Astrocyte (in vitro differentiated cells and primary cell): ENCODE results near the gene PRM2.

Experiments used
- CTCF ChIP-seq: IDR thresholded peaks from 2 replicates; pipeline ENCODE4 v1.5.1; 2011; ENCODE audit warnings: low read depth, mild to moderate bottlenecking, inconsistent platforms, low read length, moderate library complexity; ENCODE audit not compliant: insufficient read depth
- EZH2 ChIP-seq: IDR thresholded peaks from 2 replicates; pipeline ENCODE4 v1.6.1; 2012; ENCODE audit warnings: mild to moderate bottlenecking, low read length, inconsistent platforms; ENCODE audit not compliant: insufficient read depth

GRCh38 chr16:11235703-11235991, 40.6 kb downstream of the PRM2 start:
- TF ChIP-seq CTCF (no peak), EZH2 (no peak)
